Retina (tissue), 1 donor: ENCODE measurements around the gene EVL.
A peak's percentile ranks its signal among the peaks of the same experiment; 100 is the strongest.
"Not testable (repeated sequence)": the region's sequence is repeated elsewhere in the genome, so short reads cannot be mapped to it uniquely, and the experiment has no call there.

Experiments used
- DNase-seq: peaks from one replicate; pipeline ENCODE4 v3.0.0-alpha.2; 2016

The EVL gene

DNA sequence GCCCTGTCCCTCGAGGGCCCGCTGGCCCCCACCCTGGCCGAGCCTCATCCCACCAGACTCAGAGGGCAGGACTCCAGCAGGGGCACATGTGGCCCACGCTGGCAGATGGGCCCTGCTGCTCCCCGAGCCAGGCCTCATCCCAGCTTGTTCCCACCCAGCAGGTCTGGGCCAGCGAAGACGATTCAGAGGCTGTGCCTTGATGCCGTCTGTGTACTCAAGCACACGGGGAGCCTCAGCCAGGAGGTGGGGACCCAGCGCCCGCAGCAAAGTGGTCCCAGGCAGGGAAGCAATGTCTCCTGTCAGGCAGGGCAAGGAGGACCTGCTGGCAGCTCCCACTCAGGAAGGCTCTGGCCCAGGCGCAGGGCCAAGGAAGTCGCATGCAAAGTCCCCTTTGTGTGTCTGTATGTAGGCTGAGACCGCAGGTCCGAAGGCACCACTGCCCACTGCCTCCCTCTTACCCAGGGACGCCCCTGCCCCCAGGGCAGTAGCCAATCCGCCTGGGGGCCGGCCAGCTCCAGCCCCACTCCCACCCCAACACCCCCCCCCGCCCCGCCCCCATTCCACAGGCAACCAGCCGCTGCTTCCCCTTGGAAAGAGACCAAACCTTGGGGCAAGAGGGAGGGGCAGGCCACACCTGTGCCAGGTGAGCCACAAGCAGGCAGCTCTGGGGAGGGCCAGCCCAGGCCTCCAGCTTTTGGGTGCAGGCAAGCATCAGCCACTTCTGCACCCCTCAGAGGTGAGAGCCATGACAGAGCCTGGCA lies 84.8 kb downstream of the EVL start:
- peak; percentile 29 for DNase-seq

- DNase-seq = no peak
Observed at GRCh38 chr14:100150932-100151587, 85.8 kb downstream of the EVL start.

GRCh38 chr14:100152091-100152490 lies 86.9 kb downstream of the EVL start:
- DNase-seq = no peak

- no peak for DNase-seq
Observed at GRCh38 chr14:100153560-100153959, 88.3 kb downstream of the EVL start.

- DNase-seq = no peak
Observed at GRCh38 chr14:100155049-100155621, 89.9 kb downstream of the EVL start.

- DNase-seq = no peak
Observed at GRCh38 chr14:100155756-100156616, 90.8 kb downstream of the EVL start.

DNA sequence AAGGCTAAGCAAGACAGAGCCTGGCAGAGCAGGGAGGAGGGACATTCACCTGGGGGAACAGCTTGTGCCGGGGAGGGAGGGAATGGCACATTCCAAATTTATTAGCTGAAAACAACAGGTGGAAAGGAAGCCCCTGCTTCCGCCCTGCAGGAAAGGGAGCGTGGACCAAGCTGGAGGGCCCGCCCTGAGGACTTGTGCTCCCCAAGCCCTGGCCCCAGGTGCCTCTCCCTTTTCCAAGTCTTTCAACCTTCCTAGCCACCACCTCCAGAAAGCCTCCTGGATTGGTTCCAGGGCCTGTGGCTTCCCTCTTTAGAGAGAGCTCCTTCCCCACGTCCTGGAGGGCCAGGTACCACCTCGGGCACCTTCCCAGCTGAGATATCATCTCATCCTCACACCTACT lies 91.6 kb downstream of the EVL start:
- DNase-seq = no peak

- not testable (repeated sequence) for DNase-seq
Observed at GRCh38 chr14:100157548-100158232, 92.5 kb downstream of the EVL start.

DNA sequence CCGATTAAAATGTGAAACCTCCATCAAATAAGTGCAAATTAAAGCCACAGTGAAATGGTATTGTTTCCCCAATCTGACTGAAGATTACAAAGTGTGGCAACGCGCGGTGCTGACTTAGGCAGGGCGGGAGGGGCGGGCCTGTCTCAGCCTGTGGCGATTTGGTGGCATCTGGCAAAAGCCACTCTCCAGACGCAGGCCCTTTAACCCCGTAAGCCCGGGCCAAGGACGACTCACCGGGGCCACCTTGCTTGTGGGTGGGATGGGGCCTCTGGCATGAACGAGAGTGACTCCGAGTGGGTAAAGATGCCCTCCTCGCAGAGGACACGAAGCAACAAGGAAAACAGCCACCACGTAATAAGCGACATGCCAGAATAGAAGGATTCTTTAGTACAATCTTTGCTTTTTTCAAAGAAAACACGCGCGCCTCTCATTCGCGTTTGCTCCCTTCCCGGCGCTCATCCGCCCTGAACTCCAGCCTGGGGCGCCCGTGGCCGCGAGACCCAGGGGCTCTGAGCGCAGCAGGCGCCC lies 93.4 kb downstream of the EVL start:
- no peak for DNase-seq

DNA sequence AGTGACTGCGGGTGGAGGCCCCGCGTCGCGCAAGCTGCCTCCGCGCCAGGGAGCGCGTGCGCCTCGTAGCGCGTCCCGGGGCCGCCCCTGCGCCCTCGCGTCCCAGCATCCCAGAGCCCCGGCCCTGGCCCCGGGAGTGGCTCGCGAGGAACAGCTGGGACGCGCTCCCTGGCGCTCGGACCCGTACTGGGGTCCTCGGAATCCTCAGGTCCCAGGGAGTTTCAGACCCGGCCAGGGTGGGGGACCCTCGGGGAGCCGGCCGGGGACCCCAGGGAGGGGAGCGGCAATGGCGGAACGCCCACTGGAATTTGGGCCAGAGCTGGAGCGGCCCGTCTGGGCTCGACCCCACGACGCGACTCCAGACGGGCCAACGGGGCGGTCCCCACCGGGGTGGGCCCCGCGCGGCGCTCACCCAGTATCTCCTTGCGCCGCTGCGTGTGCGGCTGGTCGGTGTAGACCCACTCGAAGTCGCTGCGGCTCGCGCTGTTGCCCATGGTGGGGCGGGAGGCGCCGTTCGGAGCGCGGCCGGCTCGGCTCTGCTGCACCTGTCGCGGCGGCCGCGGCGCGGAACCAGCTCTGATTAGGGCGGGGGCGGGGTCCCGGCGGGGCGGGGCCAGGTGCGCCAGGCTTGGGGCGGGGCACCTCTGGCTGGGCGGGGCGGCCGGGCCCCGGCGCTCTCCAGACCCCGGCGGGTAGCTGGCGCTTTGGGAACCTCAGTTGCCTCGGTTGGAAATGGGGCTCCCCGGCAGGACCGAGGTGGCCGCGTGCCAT lies 94.1 kb downstream of the EVL start, which contains the start of gene DEGS2:
TSS of gene DEGS2 (minus strand) at position 552 of the 771 bp plus-strand sequence. CDS start at position 494, 58 bp downstream.
- peak; percentile 57 for DNase-seq

- no peak for DNase-seq
Observed at GRCh38 chr14:100159865-100160533, 94.8 kb downstream of the EVL start.

DNA sequence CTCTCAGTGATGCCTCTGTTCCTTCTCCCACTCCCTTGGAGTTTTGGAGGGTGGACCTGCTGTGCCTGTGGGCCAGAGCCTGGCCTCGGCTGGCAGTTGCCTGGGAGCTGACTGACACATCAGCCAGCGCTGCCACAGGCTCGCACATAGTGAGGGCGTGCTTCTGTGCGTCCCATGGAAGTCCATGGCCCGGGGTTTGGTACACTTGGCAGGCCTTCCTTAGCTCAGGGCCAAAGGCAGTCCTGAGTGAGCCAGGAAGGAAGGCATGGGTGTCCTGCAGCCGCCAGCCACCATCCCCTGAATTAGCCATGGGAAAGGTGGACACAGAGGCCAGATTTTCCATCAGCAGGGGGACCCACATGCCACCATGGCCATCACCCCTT lies 95.3 kb downstream of the EVL start:
- no peak for DNase-seq

GRCh38 chr14:100165376-100165775 lies 100.2 kb downstream of the EVL start:
- DNase-seq = peak; percentile 54

- no peak for DNase-seq
Observed at GRCh38 chr14:100165831-100166440, 100.7 kb downstream of the EVL start.

GRCh38 chr14:100168506-100168905 lies 103.3 kb downstream of the EVL start:
- DNase-seq = no peak

DNA sequence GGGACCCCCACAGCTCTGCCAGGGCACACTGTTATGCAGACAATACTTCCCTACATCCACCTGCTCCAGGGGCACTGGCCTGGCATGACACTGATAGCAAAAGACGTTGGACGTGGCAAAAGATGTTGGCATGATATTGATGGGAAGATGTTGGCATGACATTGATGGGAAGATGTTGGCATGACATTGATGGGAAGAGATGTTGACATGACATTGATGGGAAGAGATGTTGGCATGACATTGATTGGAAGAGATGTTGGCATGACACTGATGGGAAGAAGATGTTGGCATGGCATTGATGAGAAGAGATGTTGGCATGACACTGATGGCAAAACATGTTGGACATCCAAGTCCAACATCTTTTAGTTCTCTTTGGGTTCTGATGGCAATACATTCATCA lies 105.7 kb downstream of the EVL start:
- DNase-seq = no peak

- no peak for DNase-seq
Observed at GRCh38 chr14:100172811-100173210, 107.6 kb downstream of the EVL start.

DNA sequence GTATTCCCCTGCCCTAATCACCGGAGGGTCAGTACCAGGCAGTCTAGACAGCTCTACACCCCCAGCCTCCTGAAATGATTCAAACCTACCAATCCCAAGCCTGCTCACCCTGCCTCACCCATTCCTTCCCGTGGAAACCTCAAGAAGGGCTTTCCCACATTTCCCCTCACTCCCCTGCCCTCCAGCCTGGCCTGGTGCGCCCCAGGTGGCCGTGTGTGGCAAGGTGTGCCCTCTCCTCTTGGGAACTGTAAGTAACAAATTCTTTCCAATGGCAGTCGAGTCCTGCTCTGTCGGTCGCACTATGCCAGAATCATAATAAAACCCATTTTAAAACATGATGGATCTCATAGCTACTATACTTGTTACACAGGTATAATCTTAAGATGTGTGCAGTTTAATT lies 108.1 kb downstream of the EVL start:
- DNase-seq = no peak

DNA sequence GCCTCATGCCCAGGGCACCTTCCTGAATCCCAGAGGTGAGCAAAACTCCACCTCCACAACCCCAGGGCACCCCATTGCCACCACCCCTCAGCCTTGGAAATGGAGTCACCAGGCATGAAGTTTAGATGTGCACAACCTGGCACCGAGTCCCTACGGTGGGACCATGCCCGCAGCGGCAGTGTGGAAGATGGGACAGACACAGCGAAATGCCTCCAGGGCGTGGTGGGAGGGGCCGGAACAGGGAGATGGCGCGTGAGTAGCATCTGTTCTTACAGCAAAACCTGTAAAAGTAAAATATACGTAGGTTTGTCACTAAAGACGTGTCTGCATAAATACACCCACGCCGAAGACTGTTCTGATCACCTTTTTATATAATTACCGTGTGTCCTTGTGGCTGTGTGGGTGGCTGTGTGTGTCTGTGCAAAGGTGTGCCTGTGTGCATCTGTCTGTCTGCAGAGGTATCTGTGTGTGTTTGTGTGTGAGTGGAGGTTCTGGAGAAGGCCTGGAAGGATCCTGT lies 111.6 kb downstream of the EVL start:
- no peak for DNase-seq

GRCh38 chr14:100178691-100179090 lies 113.5 kb downstream of the EVL start:
- no peak for DNase-seq
